ENCODE measurements around the gene HLA-DQA1.

HLA-DQA1 gene

DNA sequence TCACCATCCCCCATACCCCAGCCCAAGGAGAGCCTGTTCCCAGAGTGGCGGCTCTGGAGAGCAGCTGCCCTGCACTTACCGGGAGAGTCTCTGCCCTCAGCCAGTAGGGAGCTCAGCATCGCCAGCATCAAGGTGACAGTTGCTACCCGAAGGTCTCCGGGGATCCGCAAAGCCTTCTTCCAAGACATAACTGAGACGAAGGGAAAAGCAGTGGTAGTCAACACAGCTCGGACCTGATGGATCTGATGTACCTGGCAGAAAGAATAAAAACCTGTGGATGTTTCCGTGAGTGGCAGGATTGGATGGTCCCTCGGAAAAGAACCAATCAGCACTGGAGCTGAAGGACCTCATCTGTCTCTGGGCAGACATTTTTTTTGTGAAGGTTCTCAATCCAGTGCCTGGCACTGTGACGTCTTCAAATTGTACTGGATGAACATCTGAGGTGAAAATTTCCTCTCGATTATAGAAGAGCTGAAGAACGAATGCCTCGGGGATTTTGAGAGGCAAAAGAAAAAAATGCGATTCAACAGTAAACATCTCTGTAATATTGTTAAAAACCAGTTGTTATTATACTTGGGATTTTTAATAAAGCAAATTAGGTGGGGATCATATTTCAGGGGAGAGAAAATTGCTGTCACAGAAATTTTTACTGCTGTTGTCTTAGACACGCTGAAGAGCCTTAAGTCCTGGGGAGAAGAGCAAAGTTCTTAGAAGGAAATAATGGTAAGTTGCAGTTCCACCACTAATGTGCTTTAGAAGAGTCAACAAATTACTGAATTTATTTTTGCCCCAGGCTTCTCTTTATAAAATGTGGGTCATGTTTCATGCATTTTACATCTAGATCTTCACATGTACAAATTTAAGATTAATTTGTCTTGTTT is 29.5 kb downstream of the HLA-DQA1 start, which contains the start of gene HLA-DQB1:
TSS of gene HLA-DQB1 (minus strand) at position 238 of the 881 bp plus-strand sequence. CDS start at position 188, 50 bp downstream.
- H3K9me3 ChIP-seq (ENCODE audit: insufficient read depth, low read length) = no peaks in the 10 kb centered on the region
- H3K27ac ChIP-seq (ENCODE audit: low read depth, low read length) = peak within 1 kb of the TSS; percentile 82
- H3K4me3 ChIP-seq (ENCODE audit: insufficient read depth, low read length, poor library complexity, severe bottlenecking) = peak within 1 kb of the TSS; percentile 68
- peak within 1 kb of the TSS; percentile 78 for H3K4me2 ChIP-seq (ENCODE audit: low read depth, low read length, poor library complexity, severe bottlenecking)
- H3K27me3 ChIP-seq (ENCODE audit: low read length) = no peaks in the 10 kb centered on the region
- no peaks in the 10 kb centered on the region for H3K36me3 ChIP-seq (ENCODE audit: low read length)
- H4K20me1 ChIP-seq (ENCODE audit: low read depth, low read length) = no peaks in the 10 kb centered on the region
- TF ChIP-seq, protein P1, sequence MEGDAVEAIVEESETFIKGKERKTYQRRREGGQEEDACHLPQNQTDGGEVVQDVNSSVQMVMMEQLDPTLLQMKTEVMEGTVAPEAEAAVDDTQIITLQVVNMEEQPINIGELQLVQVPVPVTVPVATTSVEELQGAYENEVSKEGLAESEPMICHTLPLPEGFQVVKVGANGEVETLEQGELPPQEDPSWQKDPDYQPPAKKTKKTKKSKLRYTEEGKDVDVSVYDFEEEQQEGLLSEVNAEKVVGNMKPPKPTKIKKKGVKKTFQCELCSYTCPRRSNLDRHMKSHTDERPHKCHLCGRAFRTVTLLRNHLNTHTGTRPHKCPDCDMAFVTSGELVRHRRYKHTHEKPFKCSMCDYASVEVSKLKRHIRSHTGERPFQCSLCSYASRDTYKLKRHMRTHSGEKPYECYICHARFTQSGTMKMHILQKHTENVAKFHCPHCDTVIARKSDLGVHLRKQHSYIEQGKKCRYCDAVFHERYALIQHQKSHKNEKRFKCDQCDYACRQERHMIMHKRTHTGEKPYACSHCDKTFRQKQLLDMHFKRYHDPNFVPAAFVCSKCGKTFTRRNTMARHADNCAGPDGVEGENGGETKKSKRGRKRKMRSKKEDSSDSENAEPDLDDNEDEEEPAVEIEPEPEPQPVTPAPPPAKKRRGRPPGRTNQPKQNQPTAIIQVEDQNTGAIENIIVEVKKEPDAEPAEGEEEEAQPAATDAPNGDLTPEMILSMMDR (IDR thresholded peaks at IDR 0.05; ENCODE audit: insufficient read depth, low read length, poor library complexity, severe bottlenecking) = no peak
- TF ChIP-seq EZH2phosphoT487 (conservative IDR thresholded peaks at IDR 0.05; ENCODE audit: low read length) = no peak
- H3K9ac ChIP-seq (ENCODE audit: low read length) = peak within 1 kb of the TSS; percentile 68
- peaks cover 15% of the 10 kb centered on the region for H3F3A ChIP-seq (ENCODE audit: insufficient read depth)
- H3K79me2 ChIP-seq (ENCODE audit: insufficient read depth, low read length) = peaks cover 6% of the 10 kb centered on the region
- no peaks in the 10 kb centered on the region for H3K9me2 ChIP-seq (replicated peaks; ENCODE audit: insufficient read depth, low read length)
- no peak within 1 kb of the TSS for H2AFZ ChIP-seq (ENCODE audit: low read depth, low read length, severe bottlenecking)

DNA sequence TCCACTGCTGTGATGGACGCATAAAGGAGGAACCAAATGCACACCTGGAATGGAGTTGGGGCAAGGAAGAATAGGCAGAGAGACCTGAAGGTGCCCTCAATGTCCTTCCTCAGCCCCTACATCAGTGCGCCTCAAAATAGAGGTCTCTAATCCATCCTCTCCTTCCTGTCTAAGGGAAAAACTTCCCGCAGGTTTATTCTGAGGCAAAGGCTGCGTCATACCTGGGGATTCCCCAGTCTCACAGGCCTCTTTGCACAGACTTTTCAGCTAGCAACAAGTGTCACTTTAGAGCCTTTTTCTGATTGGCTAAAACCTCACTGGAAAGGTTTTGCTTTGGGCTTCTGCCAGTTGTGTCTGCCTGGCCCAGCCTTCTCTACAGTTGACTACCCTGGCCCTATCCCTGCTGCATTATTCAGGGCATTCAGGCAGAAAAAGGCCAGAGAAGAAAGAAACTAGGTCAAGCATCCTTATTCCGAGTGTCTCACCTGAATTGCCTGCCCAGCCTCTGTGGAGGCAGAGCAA is 31.1 kb downstream of the HLA-DQA1 start:
- Histone ChIP-seq H3K27ac (ENCODE audit: low read depth, low read length) (peak overlapping the region; percentile 82), H3K79me2 (ENCODE audit: insufficient read depth, low read length) (peaks cover 6% of the 10 kb centered on the region), H3F3A (ENCODE audit: insufficient read depth) (peaks cover 15% of the 10 kb centered on the region), H3K9ac (ENCODE audit: low read length) (peak overlapping the region; percentile 17), H3K4me2 (ENCODE audit: low read depth, low read length, poor library complexity, severe bottlenecking) (peak overlapping the region; percentile 78), H3K9me3 (ENCODE audit: insufficient read depth, low read length) (no peaks in the 10 kb centered on the region), H3K9me2 (replicated peaks; ENCODE audit: insufficient read depth, low read length) (no peaks in the 10 kb centered on the region), H3K4me3 (ENCODE audit: insufficient read depth, low read length, poor library complexity, severe bottlenecking) (no peak overlapping the region), H4K20me1 (ENCODE audit: low read depth, low read length) (no peaks in the 10 kb centered on the region), H3K27me3 (ENCODE audit: low read length) (no peaks in the 10 kb centered on the region), H2AFZ (ENCODE audit: low read depth, low read length, severe bottlenecking) (peak overlapping the region; percentile 13), H3K36me3 (ENCODE audit: low read length) (no peaks in the 10 kb centered on the region)
- TF ChIP-seq, protein P1 (IDR thresholded peaks at IDR 0.05; ENCODE audit: insufficient read depth, low read length, poor library complexity, severe bottlenecking) = no peak
- no peak for TF ChIP-seq EZH2phosphoT487 (conservative IDR thresholded peaks at IDR 0.05; ENCODE audit: low read length)

DNA sequence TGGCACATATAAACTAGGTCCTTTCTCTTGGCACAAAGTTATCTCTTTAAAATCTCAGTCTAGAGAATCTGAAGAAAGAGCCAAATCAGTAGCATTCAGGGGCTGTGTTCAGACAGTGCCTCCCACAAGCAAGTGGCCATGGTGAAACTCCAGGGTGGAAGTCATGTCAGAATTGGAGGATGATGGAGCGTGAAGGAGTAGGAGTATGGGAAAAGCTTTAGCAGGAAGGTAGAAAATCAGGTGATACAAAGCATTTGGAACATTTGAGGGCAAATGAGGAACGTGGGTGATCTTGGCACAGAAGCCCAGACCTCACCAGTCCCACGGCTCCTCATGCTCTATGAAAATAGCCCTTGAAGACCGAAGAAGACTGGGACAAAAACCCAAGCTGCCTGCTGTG is 32.0 kb downstream of the HLA-DQA1 start:
- Histone ChIP-seq H3K9me3 (ENCODE audit: insufficient read depth, low read length) (no peaks in the 10 kb centered on the region), H4K20me1 (ENCODE audit: low read depth, low read length) (no peaks in the 10 kb centered on the region), H3F3A (ENCODE audit: insufficient read depth) (peaks cover 15% of the 10 kb centered on the region), H3K4me3 (ENCODE audit: insufficient read depth, low read length, poor library complexity, severe bottlenecking) (no peak overlapping the region), H3K79me2 (ENCODE audit: insufficient read depth, low read length) (peaks cover 6% of the 10 kb centered on the region), H3K9me2 (replicated peaks; ENCODE audit: insufficient read depth, low read length) (no peaks in the 10 kb centered on the region), H3K9ac (ENCODE audit: low read length) (no peak overlapping the region), H2AFZ (ENCODE audit: low read depth, low read length, severe bottlenecking) (no peak overlapping the region), H3K4me2 (ENCODE audit: low read depth, low read length, poor library complexity, severe bottlenecking) (no peak overlapping the region), H3K27ac (ENCODE audit: low read depth, low read length) (no peak overlapping the region), H3K27me3 (ENCODE audit: low read length) (no peaks in the 10 kb centered on the region), H3K36me3 (ENCODE audit: low read length) (no peaks in the 10 kb centered on the region)
- TF ChIP-seq, protein P1 (IDR thresholded peaks at IDR 0.05; ENCODE audit: insufficient read depth, low read length, poor library complexity, severe bottlenecking) = no peak
- no peak for TF ChIP-seq EZH2phosphoT487 (conservative IDR thresholded peaks at IDR 0.05; ENCODE audit: low read length)
